Loucy (cell line): ENCODE results near the gene TGFBI.

ENCODE experiments used
- EZH2phosphoT487 ChIP-seq: fragments of 200-600 bp; IDR thresholded peaks from 2 replicates; pipeline ENCODE4 v1.6.1; 2018; ENCODE audit warnings: antibody characterized with exemption, mild to moderate bottlenecking, moderate library complexity, borderline replicate concordance
- TF ChIP-seq, protein P1 (sequence below): fragments of 200-600 bp; sonication (generic); conservative IDR thresholded peaks from 2 replicates; pipeline ENCODE4 v1.5.1; 2014; ENCODE audit warnings: mild to moderate bottlenecking, antibody characterized with exemption, low read length

DNA sequence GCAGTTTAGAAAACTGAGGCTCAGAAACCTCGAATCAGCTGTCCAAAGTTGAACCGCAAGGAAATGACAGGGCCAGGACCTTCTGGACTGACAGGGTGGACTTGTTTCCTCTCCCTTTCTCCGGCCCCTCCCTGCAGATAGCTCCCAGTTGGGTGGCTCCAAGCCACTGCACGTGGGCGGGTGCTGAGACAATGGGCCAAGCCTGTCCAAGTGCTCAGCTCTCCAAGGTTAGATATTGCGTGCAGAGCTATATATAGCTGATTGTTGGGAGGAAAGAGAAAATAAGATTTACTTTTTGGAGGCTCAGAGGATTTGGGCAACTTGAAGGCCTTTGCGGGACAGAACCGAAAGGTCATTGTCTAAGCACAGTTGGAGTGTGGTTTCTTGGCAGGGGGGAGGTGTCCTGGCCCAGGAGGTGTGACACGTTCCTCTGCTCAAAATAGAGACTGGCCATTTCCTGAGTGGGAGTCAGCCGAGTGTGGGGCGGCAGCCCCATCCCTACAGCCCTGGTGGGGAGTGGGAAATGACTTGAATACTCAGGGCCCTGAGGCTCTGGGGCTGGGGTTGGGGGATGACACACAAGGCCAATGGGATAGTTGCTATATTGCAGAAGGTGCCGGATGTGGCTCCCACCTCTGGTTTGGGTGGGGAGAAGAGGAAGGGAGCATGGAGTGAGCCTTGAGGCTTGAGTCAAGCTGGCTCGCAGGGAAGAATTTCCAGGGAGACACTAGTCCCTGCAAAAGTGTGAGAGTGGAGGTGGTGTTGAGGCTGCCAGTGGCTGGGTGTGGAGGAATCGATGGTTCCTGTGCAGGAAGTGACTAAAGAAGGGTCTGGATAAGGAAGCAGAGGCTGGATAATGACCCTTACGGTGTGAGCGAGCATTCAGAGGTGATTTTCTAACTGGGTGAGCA lies 59.4 kb downstream of the TGFBI start:
- TF ChIP-seq, protein P1, sequence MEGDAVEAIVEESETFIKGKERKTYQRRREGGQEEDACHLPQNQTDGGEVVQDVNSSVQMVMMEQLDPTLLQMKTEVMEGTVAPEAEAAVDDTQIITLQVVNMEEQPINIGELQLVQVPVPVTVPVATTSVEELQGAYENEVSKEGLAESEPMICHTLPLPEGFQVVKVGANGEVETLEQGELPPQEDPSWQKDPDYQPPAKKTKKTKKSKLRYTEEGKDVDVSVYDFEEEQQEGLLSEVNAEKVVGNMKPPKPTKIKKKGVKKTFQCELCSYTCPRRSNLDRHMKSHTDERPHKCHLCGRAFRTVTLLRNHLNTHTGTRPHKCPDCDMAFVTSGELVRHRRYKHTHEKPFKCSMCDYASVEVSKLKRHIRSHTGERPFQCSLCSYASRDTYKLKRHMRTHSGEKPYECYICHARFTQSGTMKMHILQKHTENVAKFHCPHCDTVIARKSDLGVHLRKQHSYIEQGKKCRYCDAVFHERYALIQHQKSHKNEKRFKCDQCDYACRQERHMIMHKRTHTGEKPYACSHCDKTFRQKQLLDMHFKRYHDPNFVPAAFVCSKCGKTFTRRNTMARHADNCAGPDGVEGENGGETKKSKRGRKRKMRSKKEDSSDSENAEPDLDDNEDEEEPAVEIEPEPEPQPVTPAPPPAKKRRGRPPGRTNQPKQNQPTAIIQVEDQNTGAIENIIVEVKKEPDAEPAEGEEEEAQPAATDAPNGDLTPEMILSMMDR, result no peak
- TF ChIP-seq EZH2phosphoT487, result no peak
